ENCODE data around the gene LARGE1.

LARGE1 gene

GRCh38 chr22:33447733-33448132 is 472.5 kb downstream of the LARGE1 start:
- no peak for TF ChIP-seq POLR2A (IDR thresholded peaks at IDR 0.05; ENCODE audit: low read depth, low read length)
- FAIRE-seq (no peak), DNase-seq (ENCODE audit: insufficient read length, low spot score) (no peak)

GRCh38 chr22:33443683-33444082 is 476.6 kb downstream of the LARGE1 start:
- no peak for DNase-seq (ENCODE audit: insufficient read length, low spot score)
- FAIRE-seq, result no peak
- no peak for TF ChIP-seq POLR2A (IDR thresholded peaks at IDR 0.05; ENCODE audit: low read depth, low read length)

- TF ChIP-seq POLR2A (IDR thresholded peaks at IDR 0.05; ENCODE audit: low read depth, low read length), result no peak
- DNase-seq (ENCODE audit: insufficient read length, low spot score), result no peak
- FAIRE-seq, result no peak
Measured at GRCh38 chr22:33440756-33441155, 479.5 kb downstream of the LARGE1 start.

- FAIRE-seq (peak; percentile 94), DNase-seq (ENCODE audit: insufficient read length, low spot score) (peak; percentile 61)
- no peak for TF ChIP-seq POLR2A (IDR thresholded peaks at IDR 0.05; ENCODE audit: low read depth, low read length)
Measured at GRCh38 chr22:33438273-33438672, 482.0 kb downstream of the LARGE1 start.

GRCh38 chr22:33431300-33431699 is 489.0 kb downstream of the LARGE1 start:
- DNase-seq (ENCODE audit: insufficient read length, low spot score) (no peak), FAIRE-seq (no peak)
- no peak for TF ChIP-seq POLR2A (IDR thresholded peaks at IDR 0.05; ENCODE audit: low read depth, low read length)

- DNase-seq (ENCODE audit: insufficient read length, low spot score) (no peak), FAIRE-seq (no peak)
- TF ChIP-seq POLR2A (IDR thresholded peaks at IDR 0.05; ENCODE audit: low read depth, low read length), result no peak
Measured at GRCh38 chr22:33429281-33429680, 491.0 kb downstream of the LARGE1 start.

- DNase-seq (ENCODE audit: insufficient read length, low spot score) (no peak), FAIRE-seq (no peak)
- no peak for TF ChIP-seq POLR2A (IDR thresholded peaks at IDR 0.05; ENCODE audit: low read depth, low read length)
Measured at GRCh38 chr22:33427461-33427860, 492.8 kb downstream of the LARGE1 start.

- FAIRE-seq (no peak), DNase-seq (ENCODE audit: insufficient read length, low spot score) (no peak)
- TF ChIP-seq POLR2A (IDR thresholded peaks at IDR 0.05; ENCODE audit: low read depth, low read length), result no peak
Measured at GRCh38 chr22:33426451-33426850, 493.8 kb downstream of the LARGE1 start.

GRCh38 chr22:33421859-33422258 is 498.4 kb downstream of the LARGE1 start:
- FAIRE-seq, result no peak
- no peak for TF ChIP-seq POLR2A (IDR thresholded peaks at IDR 0.05; ENCODE audit: low read depth, low read length)
- no peak for DNase-seq (ENCODE audit: insufficient read length, low spot score)

- TF ChIP-seq POLR2A (IDR thresholded peaks at IDR 0.05; ENCODE audit: low read depth, low read length), result no peak
- FAIRE-seq (no peak), DNase-seq (ENCODE audit: insufficient read length, low spot score) (no peak)
Measured at GRCh38 chr22:33418484-33418883, 501.8 kb downstream of the LARGE1 start.

- no peak for TF ChIP-seq POLR2A (IDR thresholded peaks at IDR 0.05; ENCODE audit: low read depth, low read length)
- FAIRE-seq, result no peak
- no peak for DNase-seq (ENCODE audit: insufficient read length, low spot score)
Measured at GRCh38 chr22:33415401-33415800, 504.9 kb downstream of the LARGE1 start.

- FAIRE-seq (no peak), DNase-seq (ENCODE audit: insufficient read length, low spot score) (no peak)
- no peak for TF ChIP-seq POLR2A (IDR thresholded peaks at IDR 0.05; ENCODE audit: low read depth, low read length)
Measured at GRCh38 chr22:33409079-33409478, 511.2 kb downstream of the LARGE1 start.

GRCh38 chr22:33405194-33405593 is 515.1 kb downstream of the LARGE1 start:
- FAIRE-seq (no peak), DNase-seq (ENCODE audit: insufficient read length, low spot score) (no peak)
- no peak for TF ChIP-seq POLR2A (IDR thresholded peaks at IDR 0.05; ENCODE audit: low read depth, low read length)

GRCh38 chr22:33404723-33405122 is 515.6 kb downstream of the LARGE1 start:
- DNase-seq (ENCODE audit: insufficient read length, low spot score) (no peak), FAIRE-seq (no peak)

GRCh38 chr22:33402325-33402724 is 518.0 kb downstream of the LARGE1 start:
- DNase-seq (ENCODE audit: insufficient read length, low spot score), result no peak
- FAIRE-seq, result no peak

More at GRCh38 chr22:33404723-33405122, 515.6 kb downstream of the LARGE1 start:
- no peak for TF ChIP-seq POLR2A (IDR thresholded peaks at IDR 0.05; ENCODE audit: low read depth, low read length)

GRCh38 chr22:33401291-33401690 is 519.0 kb downstream of the LARGE1 start:
- FAIRE-seq, result no peak
- peak; percentile 24 for DNase-seq (ENCODE audit: insufficient read length, low spot score)
- no peak for TF ChIP-seq POLR2A (IDR thresholded peaks at IDR 0.05; ENCODE audit: low read depth, low read length)

More at GRCh38 chr22:33402325-33402724, 518.0 kb downstream of the LARGE1 start:
- TF ChIP-seq POLR2A (IDR thresholded peaks at IDR 0.05; ENCODE audit: low read depth, low read length), result no peak
